BJ (cell line): Measurements from ENCODE around the gene ORM1. TPM values are rescaled to one million over a fixed set of nuclear protein-coding genes. Genes with fewer than 3 reads are reported as not detected.

ENCODE experiments used
- CTCF ChIA-PET: fragments of 350-600 bp; formaldehyde crosslinking; extraction: SDS; loops from one replicate; lab custom pipeline; 2021; ENCODE audit warnings: antibody characterized with exemption, inconsistent platforms; lab: Yijun Ruan, JAX
- POLR2A ChIA-PET: fragments of 300-600 bp; sonication (Branson Sonifier 250); formaldehyde crosslinking; extraction: SDS; loops from one replicate; lab custom pipeline; 2021; ENCODE audit warnings: antibody characterized with exemption; lab: Charles Lee
- DNase-seq: peaks from one replicate; pipeline ENCODE4 v3.0.0-alpha.2; 2011; ENCODE audit warnings: low read depth
- H3K27me3 ChIP-seq: 2 replicates; pipeline ENCODE4 v1.6.0; 2011; ENCODE audit warnings: low read length; ENCODE audit not compliant: control insufficient read depth, insufficient read depth
- H3K36me3 ChIP-seq: 2 replicates; pipeline ENCODE4 v1.5.1; 2011; ENCODE audit warnings: low read length; ENCODE audit not compliant: control insufficient read depth, insufficient read depth
- H3K4me3 ChIP-seq: 2 replicates; pipeline ENCODE4 v1.5.1; 2011; ENCODE audit warnings: low read depth, mild to moderate bottlenecking, control low read depth, low read length
- polyA plus RNA-seq: library from polyadenylated mRNA; depleted of rRNA; stranded (reverse); fragments of >200 nt; gene quantifications from 2 replicates; pipeline ENCODE4 v1.2.3, GENCODE V29; 2011
- TF ChIP-seq, protein P1 (sequence below): IDR thresholded peaks from 2 replicates; pipeline ENCODE4 v1.5.1; 2011; ENCODE audit warnings: low read depth, mild to moderate bottlenecking, control low read depth, inconsistent platforms, low read length, moderate library complexity; ENCODE audit not compliant: insufficient read depth

The ORM1 gene
- polyA plus RNA-seq, 1 experiment, result not detected

DNA sequence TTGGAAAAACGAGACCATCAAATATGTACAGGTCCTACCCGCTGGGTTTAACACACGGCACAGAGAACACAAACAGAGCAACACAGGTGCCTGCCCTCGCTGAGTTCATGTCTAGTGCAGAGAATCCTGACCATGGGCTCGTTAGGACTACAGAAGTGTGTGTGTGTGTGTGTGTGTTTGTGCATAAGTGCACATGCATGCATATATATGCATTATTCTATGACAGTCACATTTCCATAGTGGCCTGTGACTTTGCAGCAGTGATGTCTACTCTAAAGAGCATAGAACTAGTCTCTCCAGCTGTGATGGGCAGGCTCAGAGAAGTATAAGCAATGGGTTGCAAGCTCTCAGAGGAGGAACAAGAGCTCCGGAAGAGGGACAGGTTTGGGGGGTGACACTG, 34.5 kb downstream of the ORM1 start:
- no peak for DNase-seq
- ChIA-PET POLR2A (no interaction called here), CTCF (no interaction called here)
- H3K36me3 ChIP-seq, result peaks cover 52% of the 10 kb centered on the region
- TF ChIP-seq, protein P1, sequence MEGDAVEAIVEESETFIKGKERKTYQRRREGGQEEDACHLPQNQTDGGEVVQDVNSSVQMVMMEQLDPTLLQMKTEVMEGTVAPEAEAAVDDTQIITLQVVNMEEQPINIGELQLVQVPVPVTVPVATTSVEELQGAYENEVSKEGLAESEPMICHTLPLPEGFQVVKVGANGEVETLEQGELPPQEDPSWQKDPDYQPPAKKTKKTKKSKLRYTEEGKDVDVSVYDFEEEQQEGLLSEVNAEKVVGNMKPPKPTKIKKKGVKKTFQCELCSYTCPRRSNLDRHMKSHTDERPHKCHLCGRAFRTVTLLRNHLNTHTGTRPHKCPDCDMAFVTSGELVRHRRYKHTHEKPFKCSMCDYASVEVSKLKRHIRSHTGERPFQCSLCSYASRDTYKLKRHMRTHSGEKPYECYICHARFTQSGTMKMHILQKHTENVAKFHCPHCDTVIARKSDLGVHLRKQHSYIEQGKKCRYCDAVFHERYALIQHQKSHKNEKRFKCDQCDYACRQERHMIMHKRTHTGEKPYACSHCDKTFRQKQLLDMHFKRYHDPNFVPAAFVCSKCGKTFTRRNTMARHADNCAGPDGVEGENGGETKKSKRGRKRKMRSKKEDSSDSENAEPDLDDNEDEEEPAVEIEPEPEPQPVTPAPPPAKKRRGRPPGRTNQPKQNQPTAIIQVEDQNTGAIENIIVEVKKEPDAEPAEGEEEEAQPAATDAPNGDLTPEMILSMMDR, result no peak
- no peak overlapping the region for H3K4me3 ChIP-seq
- H3K27me3 ChIP-seq, result no peaks in the 10 kb centered on the region

DNA sequence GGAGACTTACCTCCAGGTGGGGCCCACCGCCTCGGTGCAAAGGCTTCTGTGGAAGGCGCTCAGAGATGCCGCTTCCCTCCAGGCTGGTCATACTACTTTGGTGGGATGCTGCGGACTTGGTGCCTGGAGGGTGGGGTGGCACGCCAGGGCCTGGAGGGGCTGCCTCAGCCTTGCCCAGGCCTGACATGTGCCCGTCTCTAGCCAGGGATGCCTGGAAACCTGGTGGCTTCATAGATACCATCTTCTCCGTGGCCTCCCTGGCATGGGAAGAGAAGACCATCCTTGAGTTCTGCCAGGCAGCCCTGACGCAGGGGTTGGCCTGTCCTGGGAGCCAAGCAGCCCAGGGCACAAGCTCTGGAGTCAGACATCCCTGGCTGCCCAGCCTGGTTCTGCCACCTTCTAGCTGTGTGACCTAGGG, 35.0 kb downstream of the ORM1 start:
- ChIA-PET CTCF (no interaction called here), POLR2A (no interaction called here)
- peaks cover 53% of the 10 kb centered on the region for H3K36me3 ChIP-seq
- H3K4me3 ChIP-seq, result no peak overlapping the region
- TF ChIP-seq, protein P1, result no peak
- no peaks in the 10 kb centered on the region for H3K27me3 ChIP-seq
- no peak for DNase-seq

DNA sequence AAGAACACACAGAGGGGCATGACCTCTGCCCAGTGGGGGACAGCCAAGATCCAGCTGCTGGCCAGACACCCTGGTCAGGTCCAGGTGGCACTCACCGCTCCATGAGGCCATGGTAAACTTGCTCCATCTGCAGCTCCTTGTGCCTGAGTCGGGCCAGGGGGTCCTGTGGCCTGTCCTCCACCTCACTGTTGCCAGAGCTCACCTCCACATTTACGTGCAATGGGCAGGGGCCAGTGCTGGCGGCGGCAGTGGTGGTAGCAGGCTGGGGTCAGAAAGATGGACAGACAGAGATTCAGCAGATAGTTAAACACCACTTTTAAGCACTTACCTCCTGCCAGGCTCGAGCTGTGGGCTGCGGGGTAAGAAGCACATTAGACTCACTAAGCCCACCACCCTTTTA, 36.9 kb downstream of the ORM1 start:
- TF ChIP-seq, protein P1, result no peak
- ChIA-PET POLR2A (no interaction called here), CTCF (no interaction called here)
- H3K4me3 ChIP-seq, result no peak overlapping the region
- DNase-seq, result no peak
- H3K36me3 ChIP-seq, result peaks cover 52% of the 10 kb centered on the region
- no peaks in the 10 kb centered on the region for H3K27me3 ChIP-seq

DNA sequence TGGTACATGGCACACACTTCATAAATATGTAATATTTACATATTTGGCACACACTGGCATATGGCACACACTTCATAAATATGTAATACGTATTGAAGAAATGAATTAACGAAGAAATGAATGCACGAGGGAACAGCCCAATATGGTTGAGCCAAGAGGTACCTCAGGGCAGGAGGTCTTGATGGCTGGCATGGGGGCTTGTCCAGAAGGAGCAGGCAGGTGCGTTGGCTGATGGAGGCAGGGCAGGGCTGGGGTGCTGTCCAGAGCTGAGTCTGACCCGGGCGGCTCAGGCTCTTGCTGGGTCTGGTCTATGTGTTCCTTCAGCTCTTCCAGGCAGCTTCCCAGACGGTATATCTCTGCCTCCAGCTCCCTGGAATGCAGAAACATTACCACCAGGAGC, 38.6 kb downstream of the ORM1 start:
- Histone ChIP-seq H3K4me3 (no peak overlapping the region), H3K27me3 (no peaks in the 10 kb centered on the region), H3K36me3 (peaks cover 45% of the 10 kb centered on the region)
- TF ChIP-seq, protein P1, result no peak
- DNase-seq, result no peak
- ChIA-PET CTCF (no interaction called here), POLR2A (no interaction called here)

DNA sequence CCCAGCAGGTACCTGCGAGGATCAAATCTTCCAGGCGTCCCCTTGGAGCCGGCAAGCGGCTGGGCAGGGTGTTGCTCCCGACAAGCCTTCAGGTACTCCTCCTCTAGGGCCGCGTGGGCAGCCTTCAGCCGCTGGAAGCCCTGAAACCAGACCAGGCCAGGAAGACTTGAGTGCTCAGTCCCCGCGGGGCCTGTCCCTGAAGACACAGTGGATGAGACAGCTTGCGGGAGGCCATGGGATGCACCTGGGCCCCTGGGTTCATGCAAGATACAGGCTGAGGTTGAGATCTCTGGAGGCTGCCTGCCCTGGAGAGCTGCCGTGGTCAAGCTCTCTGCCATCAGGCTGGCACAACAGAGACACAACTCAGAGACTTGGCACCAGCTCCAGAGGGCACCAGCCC, 39.5 kb downstream of the ORM1 start:
- POLR2A ChIA-PET, result no interaction called here
- TF ChIP-seq, protein P1, result no peak
- H3K4me3 ChIP-seq, result no peak overlapping the region
- CTCF ChIA-PET, result no interaction called here
- H3K36me3 ChIP-seq, result peaks cover 39% of the 10 kb centered on the region
- no peaks in the 10 kb centered on the region for H3K27me3 ChIP-seq
- DNase-seq, result no peak
